Lung (tissue), 12 donors: ENCODE measurements around the gene AXIN2. TPM values are rescaled to one million over a fixed set of nuclear protein-coding genes. Genes with fewer than 3 reads are reported as not detected.

Experiments
- ATAC-seq: fragments of 200-7000 bp; cut with Tn5 transposase; one replicate; pipeline ENCODE4 v1.9.1; 2020; ENCODE audit warnings: moderate number of reproducible peaks; ENCODE audit not compliant: insufficient read depth, low FRiP score
- DNase-seq, 3 donors: peaks; one replicate each; pipeline ENCODE4 v3.0.0-alpha.2; 2013 to 2017
- H3K27ac ChIP-seq, 2 donors: one replicate each; pipeline ENCODE4 v1.5.1; 2013; ENCODE audit warnings: mild to moderate bottlenecking in 2 of 2, moderate library complexity in 2 of 2, control low read depth in 1 of 2, inconsistent platforms in 1 of 2, low read depth in 1 of 2, low read length in 1 of 2
- H3K27me3 ChIP-seq, 3 donors: one replicate each; pipeline ENCODE4 v1.5.1; 2013; ENCODE audit warnings: low read length in 2 of 3; ENCODE audit not compliant: control insufficient read depth in 3 of 3, insufficient read depth in 3 of 3
- H3K36me3 ChIP-seq, 4 donors: one replicate each; pipeline ENCODE4 v1.5.1; 2013; ENCODE audit warnings: low read length in 4 of 4, mild to moderate bottlenecking in 1 of 4, moderate library complexity in 1 of 4; ENCODE audit not compliant: control insufficient read depth in 4 of 4, insufficient read depth in 4 of 4
- H3K4me1 ChIP-seq, 5 donors: one replicate each; pipeline ENCODE4 v1.5.1; 2013; ENCODE audit warnings: low read length in 5 of 5, mild to moderate bottlenecking in 2 of 5, moderate library complexity in 1 of 5; ENCODE audit not compliant: control insufficient read depth in 5 of 5, insufficient read depth in 5 of 5
- H3K4me3 ChIP-seq: one replicate; pipeline ENCODE4 v1.5.1; 2013; ENCODE audit warnings: mild to moderate bottlenecking, control low read depth, moderate library complexity
- H3K9ac ChIP-seq, 2 donors: one replicate each; pipeline ENCODE4 v1.5.1; 2013; ENCODE audit warnings: low read length in 2 of 2, control low read depth in 1 of 2; ENCODE audit not compliant: insufficient read depth in 1 of 2
- H3K9me3 ChIP-seq, 4 donors: one replicate each; pipeline ENCODE4 v1.5.1; 2013; ENCODE audit warnings: low read length in 3 of 4, mild to moderate bottlenecking in 1 of 4, moderate library complexity in 1 of 4; ENCODE audit not compliant: control insufficient read depth in 4 of 4, insufficient read depth in 3 of 4
- WGBS, 2 donors: extraction: QIAGEN DNeasy Blood & Tissue Kit; methylation state at CpG; one replicate each; pipeline ENCODE4 v1.1.7; 2013; 5-methylcytosine and 5-hydroxymethylcytosine counted together
- polyA plus RNA-seq, 2 donors: library from polyadenylated mRNA; stranded (reverse); fragments of 200-250 nt; gene quantifications; one replicate each; pipeline ENCODE4 v1.2.1, GENCODE V29; 2013
- total RNA-seq, 2 donors: library from RNA; depleted of rRNA in 1 of 2; stranded (reverse); fragments of >200 nt in 1 of 2; gene quantifications; one replicate each; pipeline ENCODE4 v1.2.1, GENCODE V29; 2014 to 2021
- TF ChIP-seq, protein P1 (sequence below): IDR thresholded peaks from 2 replicates; pipeline ENCODE4 v1.5.1; 2012; ENCODE audit warnings: mild to moderate bottlenecking; ENCODE audit errors: control extremely low read depth, extremely low read depth
- donor health status: control.
- donor health status: control.
- donor health status: Bipolar disorder and iron deficiency.
- donor health status: healthy.
- donor health status: DM: yes; HTN: yes; CAD: no.

Gene AXIN2
- total and polyA plus RNA-seq, 4 donors: 13.0 to 127 (median 36.8) TPM

DNA sequence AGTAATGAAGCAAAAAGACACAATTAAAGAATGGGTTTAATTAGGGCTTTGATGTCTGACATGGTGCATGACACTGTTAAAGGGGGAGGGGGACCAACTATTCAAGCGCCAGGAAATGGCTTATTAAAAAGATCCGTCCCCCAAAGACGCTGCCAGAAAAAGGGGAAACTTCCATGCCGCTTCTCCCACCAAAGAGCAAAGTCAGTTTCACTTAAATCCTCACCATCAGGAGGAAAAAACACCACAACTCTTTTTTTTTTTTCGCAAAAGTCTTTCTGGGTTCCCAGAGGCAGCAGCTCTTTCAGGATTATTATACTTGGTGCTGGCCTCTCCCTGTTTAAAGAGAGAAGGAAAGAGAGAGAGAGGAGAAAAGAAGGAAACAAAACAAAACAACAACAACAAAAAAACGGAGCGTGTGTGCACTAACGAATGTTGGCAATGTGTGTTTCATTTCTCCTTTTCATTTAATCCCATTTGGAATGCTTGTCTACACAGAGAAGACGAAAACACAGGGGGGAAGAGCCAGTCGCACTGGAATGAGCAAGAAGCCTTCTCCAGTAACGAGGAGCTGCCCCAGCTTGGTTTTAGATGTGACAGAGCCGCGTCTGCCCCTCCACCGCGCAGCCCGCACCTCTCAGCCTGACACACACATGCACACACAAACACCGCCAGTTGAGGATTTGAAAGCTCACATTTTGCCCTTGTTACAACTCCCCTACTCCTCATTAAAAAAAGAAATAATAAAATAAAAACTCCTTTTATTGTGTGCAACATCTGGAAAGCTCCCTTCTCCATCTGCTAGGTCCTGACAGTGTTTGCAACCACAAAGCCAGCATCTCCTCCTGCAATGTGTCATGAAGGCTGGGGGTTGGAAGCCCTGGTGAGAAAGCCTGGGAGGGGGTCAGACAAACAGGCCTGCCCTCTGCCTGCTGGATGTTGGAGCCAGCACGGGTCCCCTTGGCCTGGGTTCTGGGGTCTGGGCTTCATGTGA, 32.7 kb upstream of the AXIN2 start:
- DNase-seq: peak; percentile 60 to 79 (median 77)
- H3K4me1 ChIP-seq: peaks cover 0 to 25% (median 13%) of the 10 kb centered on the region in 5 donors
- H3K9ac ChIP-seq: peak overlapping the region; percentile 55 to 91
- 28 to 43% methylated on average over 18 of the region's 18 CpGs for WGBS, 2 donors
- TF ChIP-seq, protein P1, sequence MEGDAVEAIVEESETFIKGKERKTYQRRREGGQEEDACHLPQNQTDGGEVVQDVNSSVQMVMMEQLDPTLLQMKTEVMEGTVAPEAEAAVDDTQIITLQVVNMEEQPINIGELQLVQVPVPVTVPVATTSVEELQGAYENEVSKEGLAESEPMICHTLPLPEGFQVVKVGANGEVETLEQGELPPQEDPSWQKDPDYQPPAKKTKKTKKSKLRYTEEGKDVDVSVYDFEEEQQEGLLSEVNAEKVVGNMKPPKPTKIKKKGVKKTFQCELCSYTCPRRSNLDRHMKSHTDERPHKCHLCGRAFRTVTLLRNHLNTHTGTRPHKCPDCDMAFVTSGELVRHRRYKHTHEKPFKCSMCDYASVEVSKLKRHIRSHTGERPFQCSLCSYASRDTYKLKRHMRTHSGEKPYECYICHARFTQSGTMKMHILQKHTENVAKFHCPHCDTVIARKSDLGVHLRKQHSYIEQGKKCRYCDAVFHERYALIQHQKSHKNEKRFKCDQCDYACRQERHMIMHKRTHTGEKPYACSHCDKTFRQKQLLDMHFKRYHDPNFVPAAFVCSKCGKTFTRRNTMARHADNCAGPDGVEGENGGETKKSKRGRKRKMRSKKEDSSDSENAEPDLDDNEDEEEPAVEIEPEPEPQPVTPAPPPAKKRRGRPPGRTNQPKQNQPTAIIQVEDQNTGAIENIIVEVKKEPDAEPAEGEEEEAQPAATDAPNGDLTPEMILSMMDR: no peak
- no peak for ATAC-seq
- no peaks in the 10 kb centered on the region for H3K36me3 ChIP-seq
- no peaks in the 10 kb centered on the region for H3K9me3 ChIP-seq
- H3K4me3 ChIP-seq: no peak overlapping the region
- H3K27ac ChIP-seq: no peak overlapping the region
- H3K27me3 ChIP-seq: no peaks in the 10 kb centered on the region

DNA sequence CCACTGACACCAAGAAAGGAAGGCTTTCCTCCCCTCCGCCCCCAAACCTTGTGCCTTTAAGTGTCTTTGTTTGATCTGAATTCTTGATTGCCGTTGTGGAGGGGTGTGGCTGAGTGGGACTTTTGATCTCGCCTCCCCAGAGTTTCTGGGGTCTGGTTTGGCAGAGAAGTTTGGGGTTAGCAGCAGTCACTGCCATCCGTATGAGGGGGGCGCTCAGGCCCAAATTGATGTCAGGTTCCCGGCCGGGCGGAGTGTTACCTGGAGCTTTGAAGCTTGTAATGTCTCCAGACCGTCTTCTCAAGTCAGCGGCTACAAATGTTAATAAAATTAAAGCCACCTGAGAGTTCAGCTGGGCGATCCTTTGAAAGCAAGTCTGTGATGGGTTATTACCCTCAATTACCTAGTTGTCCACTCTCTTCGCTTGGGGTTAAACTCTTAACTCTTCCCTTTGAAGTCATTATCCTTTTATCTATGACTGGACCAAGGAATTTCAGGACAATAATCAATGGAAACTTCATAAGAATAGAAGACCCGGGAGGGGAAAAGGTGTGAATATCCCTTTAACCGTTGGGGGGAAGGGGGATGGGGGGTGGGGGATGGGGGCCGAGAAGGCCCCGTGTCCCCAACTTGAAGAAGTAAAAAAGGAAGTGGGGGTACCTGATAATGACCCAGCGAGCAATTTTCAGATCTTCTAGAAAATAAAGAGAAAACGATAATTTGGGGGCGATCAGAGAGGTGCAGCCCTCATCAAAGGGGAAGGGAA, 31.8 kb upstream of the AXIN2 start:
- Histone ChIP-seq H3K9ac (peak overlapping the region; percentile 55 to 91), H3K36me3 (no peaks in the 10 kb centered on the region), H3K27me3 (no peaks in the 10 kb centered on the region), H3K27ac (no peak overlapping the region), H3K4me3 (no peak overlapping the region), H3K4me1 (peaks cover 0 to 32% (median 13%) of the 10 kb centered on the region in 5 donors), H3K9me3 (no peaks in the 10 kb centered on the region)
- no peak for ATAC-seq
- TF ChIP-seq, protein P1: no peak
- DNase-seq: no peak
- WGBS, 2 donors: 70 to 75% methylated on average over 19 of the region's 19 CpGs

DNA sequence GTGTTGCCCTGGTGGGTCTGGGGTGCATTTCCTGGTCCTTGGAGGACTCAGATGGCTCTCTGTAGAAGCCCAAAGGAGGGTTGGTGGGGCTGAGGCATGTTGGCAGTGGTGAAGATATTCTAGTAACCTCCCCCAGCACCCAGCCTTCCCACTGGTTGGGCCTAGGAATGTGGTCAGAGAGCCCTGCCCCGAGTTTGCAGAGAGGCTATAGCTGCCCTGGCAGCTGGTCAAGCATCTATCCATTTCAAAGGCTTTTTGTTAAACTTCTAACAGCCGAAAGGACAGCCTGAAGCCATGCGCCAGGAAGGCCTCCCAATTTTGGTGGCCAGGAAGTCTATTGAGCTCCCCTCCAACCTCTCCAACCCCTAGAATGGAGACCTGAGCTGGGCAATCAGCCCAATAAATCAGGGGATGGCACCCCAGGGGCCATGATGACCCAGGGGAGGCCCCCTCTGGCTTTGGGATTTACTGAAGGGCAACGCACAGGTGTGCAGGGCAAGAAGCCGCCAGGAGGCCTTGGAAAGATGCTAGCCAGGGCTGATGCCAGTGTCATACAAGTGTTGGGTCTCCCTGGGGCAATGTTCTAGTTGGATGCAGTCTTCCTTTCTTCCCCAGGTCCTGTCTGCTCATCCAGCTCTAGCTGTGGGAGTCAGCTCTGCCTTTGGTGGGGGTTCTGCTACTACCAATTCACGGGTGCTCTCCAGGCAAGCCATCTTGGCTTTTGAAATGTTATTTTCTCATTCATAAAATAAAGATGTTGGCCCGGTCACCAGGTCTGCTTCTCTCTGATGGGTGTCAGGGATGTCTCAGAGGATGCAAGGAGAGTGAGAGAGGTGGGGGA, 30.9 kb upstream of the AXIN2 start:
- no peak for DNase-seq
- ATAC-seq: no peak
- Histone ChIP-seq H3K4me3 (no peak overlapping the region), H3K9me3 (no peaks in the 10 kb centered on the region), H3K27me3 (no peaks in the 10 kb centered on the region), H3K4me1 (peaks cover 0 to 39% (median 16%) of the 10 kb centered on the region in 5 donors), H3K27ac (no peak overlapping the region), H3K9ac (no peak overlapping the region), H3K36me3 (no peaks in the 10 kb centered on the region)
- 88 to 91% methylated on average over 7 of the region's 7 CpGs for WGBS, 2 donors
- TF ChIP-seq, protein P1: no peak
